NOMO-1 (cell line): ENCODE results near the gene EPHB3.

Experiments
- DNase-seq, 2 experiments: peaks; one replicate each; lab custom pipeline; 2025; ENCODE audit not compliant: unreplicated experiment in 2 of 2; lab: John Stamatoyannopoulos, UW

Gene EPHB3

DNA sequence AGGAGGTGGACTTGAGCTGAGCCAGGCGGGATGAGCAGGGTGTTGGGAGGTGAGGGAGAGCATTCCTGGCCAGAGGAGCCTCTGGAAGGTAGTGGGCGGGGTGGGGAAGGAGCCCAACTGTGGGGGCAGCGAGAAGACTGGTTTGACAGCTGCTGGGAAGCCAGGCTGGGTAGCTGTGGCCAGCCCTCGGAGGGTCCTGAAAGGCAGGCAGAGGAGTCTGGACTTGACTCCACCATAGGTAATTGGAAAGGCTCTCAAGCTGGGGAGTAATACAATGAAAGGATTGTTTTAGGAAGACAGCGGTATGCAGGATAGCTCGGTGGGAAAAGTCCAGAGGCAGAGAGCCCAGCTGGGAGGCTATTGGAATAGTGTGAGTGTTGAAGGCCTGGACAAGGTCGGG lies 17.2 kb downstream of the EPHB3 start:
- no peak for DNase-seq

DNA sequence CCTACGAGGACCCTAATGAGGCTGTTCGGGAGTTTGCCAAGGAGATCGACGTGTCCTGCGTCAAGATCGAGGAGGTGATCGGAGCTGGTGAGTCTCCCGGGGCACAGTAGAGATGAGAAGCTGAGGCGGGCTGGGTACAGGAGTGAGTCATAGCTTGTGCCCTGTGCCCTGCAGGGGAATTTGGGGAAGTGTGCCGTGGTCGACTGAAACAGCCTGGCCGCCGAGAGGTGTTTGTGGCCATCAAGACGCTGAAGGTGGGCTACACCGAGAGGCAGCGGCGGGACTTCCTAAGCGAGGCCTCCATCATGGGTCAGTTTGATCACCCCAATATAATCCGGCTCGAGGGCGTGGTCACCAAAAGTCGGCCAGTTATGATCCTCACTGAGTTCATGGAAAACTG lies 17.9 kb downstream of the EPHB3 start:
- peak; percentile 76 for DNase-seq

DNA sequence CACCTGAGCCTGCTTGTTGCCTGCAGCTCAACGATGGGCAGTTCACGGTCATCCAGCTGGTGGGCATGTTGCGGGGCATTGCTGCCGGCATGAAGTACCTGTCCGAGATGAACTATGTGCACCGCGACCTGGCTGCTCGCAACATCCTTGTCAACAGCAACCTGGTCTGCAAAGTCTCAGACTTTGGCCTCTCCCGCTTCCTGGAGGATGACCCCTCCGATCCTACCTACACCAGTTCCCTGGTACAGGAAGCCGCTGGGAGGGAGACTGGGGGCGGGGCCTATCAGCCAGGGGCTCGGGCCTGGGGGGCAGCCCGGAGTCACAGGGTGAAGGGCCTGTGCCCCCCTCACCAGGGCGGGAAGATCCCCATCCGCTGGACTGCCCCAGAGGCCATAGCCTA lies 18.8 kb downstream of the EPHB3 start:
- DNase-seq, result no peak

DNA sequence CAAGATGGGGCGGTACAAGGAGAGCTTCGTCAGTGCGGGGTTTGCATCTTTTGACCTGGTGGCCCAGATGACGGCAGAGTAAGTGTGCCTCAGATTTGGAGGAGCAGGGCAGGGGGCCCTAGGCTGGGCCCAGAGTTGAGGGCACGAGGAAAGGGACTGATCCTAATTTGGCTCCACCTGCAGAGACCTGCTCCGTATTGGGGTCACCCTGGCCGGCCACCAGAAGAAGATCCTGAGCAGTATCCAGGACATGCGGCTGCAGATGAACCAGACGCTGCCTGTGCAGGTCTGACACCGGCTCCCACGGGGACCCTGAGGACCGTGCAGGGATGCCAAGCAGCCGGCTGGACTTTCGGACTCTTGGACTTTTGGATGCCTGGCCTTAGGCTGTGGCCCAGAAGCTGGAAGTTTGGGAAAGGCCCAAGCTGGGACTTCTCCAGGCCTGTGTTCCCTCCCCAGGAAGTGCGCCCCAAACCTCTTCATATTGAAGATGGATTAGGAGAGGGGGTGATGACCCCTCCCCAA lies 19.8 kb downstream of the EPHB3 start:
- no peak for DNase-seq

DNA sequence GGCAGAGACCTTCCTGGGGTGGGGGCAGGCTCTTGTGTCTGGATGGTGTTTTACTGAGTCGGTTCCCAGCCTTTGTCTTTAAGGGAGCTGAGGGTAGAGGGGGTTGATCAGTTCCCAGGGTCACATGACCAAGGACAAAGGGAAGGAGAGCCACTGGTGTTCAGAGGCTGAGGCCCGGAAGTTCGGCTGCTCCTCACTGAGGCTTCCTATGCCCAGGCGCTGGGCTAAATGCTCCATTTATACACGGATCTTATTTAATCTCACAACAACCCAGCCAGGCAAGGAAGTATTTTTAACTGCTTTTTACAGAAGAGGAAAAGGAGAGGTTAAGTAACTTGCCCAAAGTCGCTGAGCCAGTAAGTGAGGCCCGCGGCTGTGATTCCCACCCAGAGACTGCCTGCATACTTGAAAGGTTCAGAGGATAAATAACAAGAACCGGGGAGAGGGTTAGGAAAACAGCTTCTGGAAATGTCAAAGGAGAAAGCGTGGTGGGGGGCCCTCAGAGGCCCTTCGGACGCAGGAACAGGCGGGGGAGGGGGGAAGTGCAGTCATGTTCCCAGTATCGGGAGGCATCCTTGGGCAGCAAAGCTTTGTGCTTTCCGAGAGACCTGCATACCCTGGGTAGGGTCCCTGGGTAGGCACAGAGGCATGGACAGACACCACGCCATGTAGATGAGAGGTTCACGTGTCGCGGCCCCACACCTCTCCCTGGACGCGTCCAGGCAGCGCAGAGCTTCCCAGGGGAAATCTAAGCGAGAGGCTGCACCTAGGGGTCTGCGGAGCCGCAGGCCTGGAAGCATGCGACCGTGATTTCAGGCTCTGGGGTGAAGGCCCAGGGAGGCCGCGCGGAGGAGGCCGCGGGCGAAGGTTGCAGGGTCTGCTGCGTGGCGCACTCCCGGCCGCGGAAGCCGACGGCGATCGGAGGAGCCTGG lies 21.3 kb downstream of the EPHB3 start:
- DNase-seq, result peak; percentile 37 to 45

DNA sequence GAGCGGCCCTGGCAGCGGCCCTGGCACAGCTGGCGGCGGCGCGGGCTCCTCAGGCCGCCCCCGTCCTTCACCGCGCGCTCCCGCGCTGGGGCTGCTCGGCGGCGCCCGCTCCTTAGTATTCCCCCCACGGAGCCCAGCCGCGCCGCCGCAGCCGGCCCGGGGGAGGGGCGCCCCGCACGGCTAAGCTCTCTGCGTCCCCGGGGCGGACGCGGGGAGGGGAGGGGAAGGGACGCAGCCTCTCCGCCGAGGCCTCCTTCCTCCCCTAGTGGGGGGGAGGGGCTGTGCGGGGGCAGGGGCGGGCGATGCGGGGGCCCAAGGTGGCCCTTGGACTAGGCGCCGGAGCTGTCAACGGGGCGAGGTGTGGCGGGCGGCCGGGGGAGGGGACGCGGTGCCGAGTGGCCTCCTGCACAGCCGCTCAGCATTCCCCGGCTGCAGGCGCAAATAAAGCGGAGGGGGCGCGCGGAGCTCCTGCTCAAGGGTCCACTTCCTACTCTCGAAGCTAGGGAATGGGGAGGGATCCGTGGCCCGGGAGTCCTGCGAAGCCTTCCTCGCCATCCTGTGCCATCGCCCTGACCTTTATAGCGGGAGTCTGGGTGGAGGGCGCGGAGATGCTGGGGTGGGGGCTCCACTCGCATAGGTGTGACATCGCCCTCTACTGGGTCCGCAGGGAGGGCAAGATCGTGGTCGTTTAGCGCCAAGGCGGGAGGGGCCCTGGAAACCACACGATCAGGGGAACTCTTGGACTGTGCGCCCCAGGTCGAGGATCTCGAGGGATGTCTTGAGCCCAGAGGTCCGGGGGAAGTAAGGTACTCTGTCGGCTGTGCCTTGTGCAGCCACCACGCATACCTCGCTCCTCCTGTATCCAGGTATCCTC lies 22.2 kb downstream of the EPHB3 start:
- DNase-seq, result peak in 1 of 2 experiments; percentile 22

DNA sequence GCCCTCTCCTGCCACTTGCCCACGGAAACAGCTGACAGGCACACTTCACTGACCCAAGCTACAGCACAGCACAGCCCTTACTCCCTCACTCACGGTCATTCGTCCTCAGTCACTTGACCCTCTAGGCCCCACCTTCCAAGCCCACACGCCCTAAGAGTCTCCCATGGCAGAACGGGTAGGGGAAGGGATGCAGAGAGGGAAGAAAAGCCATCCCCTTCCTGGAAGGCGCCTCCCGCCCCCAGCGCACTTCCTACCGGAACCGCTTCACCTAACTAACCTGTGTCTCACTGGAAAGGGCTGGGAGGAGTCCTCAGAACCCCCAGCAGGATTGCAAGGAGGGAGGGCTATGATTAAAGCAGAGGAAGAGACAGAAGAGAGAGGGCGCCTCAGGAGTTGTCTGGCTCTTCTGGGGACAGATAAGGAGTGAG lies 22.9 kb downstream of the EPHB3 start:
- DNase-seq, result no peak

DNA sequence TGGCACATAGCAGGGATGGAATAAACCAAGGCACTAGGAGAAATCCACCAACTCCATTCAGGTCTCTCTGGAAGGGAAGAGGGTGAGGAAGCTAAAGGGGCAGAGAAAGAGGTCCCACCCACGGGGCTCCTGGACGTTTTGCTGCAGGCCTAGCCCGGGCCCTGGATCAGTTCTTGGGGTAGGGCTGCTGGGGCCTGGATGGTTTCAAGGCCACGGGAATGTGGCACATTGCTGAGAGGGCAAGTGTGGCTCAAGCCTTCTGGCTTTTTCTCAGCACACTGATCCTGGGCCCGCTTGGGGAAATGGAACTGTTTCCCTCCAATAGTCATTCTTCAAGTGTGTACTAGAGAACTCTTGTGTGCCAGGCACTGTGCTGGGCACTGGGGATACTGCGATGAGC lies 24.0 kb downstream of the EPHB3 start:
- DNase-seq, result no peak

DNA sequence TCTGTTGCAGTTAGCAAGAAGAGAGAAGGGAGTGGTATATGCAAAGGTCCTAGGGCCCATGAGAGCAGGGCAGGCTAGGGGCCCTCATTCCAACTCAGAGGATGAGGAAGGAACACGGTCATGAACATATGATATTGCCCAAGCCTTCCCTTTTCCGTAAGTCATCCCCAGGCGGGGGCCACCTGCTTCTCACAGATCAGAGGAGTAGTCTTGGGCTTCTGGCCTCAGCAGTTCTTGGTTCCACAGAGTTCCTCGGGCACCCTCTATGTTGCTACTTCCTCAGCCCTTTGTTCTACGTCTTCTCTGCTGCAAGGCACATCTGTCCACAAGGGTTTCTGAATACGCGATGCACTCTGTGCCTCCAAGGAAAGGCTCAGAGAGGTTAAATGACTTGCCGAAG lies 25.3 kb downstream of the EPHB3 start:
- peak; percentile 70 to 77 for DNase-seq

DNA sequence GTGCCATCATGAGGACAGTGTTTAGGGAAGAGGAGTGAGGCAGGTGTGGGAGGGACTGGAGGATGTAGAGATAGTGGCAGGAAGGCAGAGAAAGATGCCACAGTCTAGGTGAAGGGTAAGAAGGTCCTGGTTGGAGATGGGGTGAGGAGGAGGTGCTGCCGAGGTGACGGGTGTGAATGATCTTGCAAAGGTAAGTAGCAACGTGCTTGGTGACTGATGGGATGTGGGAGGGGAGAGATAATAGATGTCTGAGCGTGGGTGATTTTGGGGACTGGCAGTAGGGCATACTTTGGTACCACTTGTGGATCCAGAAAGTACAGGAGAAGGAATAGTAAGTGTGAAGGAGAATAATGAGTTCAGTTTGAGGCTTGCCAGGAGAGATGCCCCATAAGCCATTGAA lies 27.2 kb downstream of the EPHB3 start:
- no peak for DNase-seq

DNA sequence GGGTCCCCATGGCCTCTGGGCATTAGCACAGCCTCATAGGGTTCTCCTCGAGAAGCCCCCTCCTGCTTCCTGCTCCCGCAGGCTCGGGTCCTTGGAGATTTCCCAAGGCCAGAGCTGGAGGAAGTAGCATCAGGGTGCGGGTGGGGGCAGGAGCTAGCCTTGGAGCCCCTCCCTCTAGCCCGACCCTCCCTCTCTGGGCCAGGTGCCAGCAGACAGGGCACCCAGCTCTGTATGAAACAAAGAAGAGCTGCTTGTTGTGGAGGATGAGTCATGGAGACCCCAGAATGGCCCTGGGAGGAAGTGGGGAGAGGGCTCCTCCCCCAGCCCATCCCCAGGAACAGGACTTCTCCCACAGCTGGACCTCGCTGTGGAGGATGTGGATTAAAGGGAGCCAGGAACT lies 29.2 kb downstream of the EPHB3 start:
- no peak for DNase-seq

DNA sequence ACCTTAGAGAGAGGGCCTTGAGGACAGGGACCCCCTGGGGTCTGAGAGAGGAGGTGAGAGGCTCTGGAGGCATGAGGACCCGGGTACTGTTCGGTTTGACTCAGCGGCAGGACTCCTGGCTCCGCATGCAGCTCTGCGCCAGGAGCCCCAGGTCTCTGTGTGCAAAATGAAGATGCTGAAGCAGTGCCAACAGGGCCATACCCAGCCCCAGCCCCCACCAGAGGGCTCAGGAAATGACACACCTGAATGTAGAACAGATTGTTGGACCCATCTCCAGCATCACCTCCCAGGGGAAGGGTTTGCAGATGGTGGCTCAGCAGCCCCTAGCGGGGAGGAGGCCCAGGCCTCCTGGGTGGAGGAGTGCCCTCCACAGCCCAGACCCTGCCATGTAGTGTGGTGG lies 30.2 kb downstream of the EPHB3 start:
- no peak for DNase-seq

DNA sequence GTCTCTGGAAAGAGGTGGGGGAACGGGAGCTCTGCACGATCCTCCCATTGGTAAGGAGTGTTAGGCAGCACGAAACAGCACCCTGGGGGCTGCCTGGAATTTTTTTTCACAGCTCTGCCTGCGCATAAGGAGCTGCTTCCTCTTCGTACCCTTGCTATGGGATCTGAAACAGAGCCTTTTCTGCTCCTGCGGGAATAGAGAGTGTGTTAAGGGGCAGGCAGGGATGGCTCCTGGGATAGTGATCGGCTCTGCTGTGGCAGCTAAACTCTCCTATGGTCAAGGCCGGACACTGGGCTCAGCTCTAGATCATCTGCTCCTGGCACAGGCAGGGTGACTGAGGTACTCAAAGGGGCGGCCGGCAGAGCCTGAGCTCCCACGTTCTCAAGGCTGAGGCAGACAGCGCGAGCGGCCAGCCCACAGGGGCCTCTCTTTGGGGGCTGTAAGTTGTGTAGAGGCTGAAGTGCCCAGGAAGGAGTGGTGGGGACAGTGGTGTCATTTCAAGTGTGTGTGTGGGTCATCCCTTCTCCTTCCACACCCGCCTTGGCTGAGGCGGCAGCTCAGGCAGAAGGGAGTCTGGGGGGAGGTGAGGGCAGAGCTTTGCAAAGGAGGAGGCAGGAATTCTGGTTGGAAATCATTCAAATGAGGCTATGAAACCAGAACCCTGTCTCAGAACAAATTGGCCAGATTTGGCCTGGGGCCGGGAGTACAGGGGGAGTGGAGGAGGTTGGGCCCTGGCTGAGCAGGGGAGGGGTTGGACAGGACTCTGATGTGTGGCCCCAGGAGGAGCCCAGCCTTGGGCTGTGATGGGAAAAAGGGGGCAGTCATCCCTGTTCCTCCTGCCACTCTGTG lies 31.0 kb downstream of the EPHB3 start:
- no peak for DNase-seq

DNA sequence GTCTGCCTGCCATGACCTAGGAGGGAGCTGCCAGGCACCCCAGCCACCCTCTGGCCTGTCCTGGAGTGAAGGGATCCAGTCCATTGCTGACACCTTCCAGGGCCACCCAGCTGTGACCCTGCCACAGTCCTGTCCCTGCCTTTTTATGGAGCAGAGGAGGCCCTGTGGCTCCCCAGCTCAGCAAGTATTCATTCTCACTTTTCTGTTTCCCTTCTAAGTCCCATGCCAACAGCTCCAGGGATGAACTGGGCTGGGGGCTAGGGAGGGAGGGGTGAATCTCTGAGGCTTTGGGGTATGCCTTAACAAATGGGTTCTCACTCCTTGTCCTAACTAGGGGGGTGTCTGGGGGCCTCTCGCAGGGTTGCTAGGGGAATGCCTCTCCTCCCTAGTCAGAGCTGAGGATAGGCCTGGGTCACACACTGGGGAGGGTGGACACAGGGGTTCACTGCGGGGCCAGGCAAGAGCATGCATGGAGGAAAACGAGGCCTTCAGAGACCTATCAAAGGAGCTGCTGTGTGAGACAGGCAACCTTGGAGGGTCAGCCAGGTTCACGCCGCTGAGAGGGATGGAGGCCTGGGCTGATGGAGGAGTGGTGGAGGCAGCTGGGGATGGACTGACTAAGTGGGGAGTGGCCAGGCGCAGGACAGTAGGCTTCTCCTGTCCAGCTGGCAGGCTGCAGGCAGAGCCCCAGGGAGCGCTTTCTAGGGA lies 31.8 kb downstream of the EPHB3 start:
- no peak for DNase-seq

DNA sequence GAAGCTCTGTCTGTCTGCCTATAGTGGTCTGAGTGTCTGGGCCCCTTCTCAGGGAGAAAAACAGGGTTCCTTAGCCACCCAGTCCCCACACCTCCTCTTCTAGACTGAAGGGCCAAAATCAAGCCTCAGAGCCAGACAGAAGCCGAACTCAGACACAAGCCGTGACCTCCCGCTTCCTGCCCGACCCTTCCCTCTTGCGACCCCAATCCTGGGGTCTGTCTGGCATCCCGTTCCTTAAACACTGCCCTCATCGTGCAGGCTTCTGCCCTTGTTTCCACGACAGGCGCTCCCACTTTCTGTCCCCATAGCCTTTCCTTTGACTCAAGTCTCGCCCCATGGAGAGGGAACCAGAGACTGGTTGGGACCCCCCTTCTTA lies 32.3 kb downstream of the EPHB3 start:
- DNase-seq, result no peak

DNA sequence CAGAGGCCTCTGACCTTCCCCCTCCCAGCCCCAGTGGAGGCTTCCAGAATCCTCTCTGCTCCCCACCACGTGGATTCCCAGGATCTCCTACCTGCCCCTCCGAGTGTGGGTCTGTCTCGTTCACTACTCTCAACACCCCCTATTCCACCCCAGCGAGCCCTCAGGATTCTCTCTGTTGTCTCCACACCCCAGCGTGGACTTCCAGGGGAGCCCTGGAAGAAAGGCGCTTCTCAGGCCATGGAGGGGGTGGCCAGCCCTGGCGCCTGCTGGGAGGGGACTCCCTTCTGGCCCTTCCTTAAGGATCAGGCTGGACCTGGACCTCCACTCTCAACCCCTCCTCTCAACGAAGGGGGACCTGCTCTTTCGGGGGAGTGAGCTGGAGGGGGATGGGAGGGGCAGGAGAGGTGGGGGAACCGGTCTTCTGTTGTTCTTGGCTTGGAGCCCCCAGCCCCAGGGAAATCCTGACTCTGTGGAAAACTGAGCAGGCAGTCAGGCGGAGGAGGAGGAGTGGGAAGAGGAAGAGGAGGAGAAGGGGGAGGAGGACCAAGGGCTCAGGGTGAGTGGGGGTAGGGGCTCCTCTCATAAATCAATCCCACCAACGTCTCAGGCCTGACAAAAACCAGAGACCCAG lies 32.9 kb downstream of the EPHB3 start:
- no peak for DNase-seq

DNA sequence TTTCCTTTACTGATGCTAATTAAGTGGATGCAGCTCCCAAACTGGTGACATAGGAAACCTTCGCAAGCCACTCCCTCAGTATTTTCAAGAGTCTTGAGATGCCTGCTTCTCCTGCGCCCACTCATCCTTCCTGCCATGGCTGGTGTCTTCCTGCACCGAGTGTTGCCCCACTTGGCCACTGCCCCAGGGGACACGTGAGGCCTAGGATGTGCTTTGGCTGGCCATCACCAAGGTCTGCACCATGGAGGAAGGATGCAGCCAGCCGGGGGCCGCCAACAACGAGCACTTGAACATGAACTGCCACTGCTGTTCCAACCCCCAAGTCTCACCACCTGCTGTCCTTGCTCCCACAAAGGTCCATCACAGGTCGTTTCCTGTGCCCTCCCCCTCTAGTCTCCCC lies 34.1 kb downstream of the EPHB3 start:
- DNase-seq, result no peak

DNA sequence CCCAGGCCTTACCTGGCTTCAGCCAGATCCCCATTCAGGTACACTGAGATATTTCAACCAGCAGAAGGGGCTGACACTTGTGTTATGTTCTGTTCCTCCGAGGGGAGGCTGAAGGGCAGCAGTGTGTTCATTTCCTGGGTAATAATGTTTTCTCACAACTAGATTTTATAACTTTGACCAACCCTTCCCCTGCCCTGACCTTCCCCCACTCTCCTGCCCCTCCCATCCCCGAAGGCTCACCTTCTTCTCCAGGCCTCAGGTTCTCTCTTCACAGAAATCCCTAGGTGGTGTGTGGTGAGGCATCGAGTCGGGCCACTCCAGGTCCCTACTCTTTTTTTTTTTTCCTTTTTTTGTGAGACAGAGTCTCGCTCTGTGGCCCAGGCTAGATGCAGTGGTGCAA lies 34.6 kb downstream of the EPHB3 start:
- no peak for DNase-seq

DNA sequence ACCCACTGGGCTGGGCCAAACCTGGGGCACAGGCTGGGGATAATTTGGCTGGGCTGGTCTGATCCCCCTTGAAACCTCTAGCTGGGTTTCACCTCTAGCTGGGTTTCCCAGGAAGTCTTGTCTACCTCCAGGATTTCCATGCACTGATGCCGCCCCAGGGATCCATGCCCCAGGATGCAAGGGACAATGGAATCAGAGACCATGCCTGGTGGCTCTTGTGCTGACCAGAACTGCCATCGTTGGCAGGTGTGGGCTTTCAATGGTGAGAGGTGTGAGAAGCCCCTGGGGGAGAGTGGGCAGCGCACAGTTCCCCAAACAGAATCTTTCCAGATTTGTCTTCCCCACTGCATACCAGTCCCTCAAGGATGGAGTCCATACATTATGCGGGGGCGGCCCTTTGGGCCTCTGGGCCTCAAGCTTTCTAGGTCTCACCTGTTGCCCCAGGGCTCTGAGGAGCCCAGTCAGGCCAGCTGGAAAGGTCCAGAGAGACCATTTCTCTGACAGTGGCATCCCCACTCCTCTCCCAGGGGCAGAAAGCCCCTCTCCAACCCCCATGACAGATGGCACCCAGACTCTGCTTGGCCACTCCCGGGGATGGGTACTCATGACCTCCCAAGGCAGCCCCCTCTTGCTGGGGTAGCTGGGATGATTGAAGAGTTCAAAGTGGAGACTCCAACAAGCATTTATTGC lies 35.4 kb downstream of the EPHB3 start:
- DNase-seq, result no peak
